ENCODE measurements around the gene MLPH.

GRCh38 chr2:237472187-237472712 lies 14.8 kb upstream of the MLPH start:
- TF ChIP-seq CTCF (IDR thresholded peaks at IDR 0.05; ENCODE audit: borderline replicate concordance, extremely low read depth, low read length, poor library complexity, severe bottlenecking) (no peak), EZH2 (IDR thresholded peaks at IDR 0.05; ENCODE audit: borderline replicate concordance, low read depth, low read length, severe bottlenecking) (no peak)

Measured in DND-41 (cell line).